ENCODE measurements around the gene CMTM3.
"Not testable (repeated sequence)": the region's sequence is repeated elsewhere in the genome, so short reads cannot be mapped to it uniquely, and the experiment has no call there.

CMTM3 gene

GRCh38 chr16:66610111-66610820, 5.8 kb downstream of the CMTM3 start:
- CTCF ChIA-PET: interaction anchor here (0.6 to 4.2 kb wide), 3 partner anchors 53 to 257 kb away, joined by 3 to 13 read pairs (median 5); no protein-coding TSS in a partner anchor
- Histone ChIP-seq H3K36me3 (ENCODE audit: control insufficient read depth in 2 of 2, insufficient read depth in 1 of 2, low read length in 2 of 2) (peaks cover 5 to 65% of the 10 kb centered on the region in 2 experiments; a peak in 2 of 3 replicates), H3K9me3 (ENCODE audit: control insufficient read depth, insufficient read depth, low read depth, low read length) (no peaks in the 10 kb centered on the region), H3K4me3 (ENCODE audit: low read depth, low read length) (no peak overlapping the region), H3K27ac (ENCODE audit: extremely low read depth, low read depth, low read length) (no peak overlapping the region), H3K4me1 (ENCODE audit: control insufficient read depth, insufficient read depth, low read length) (no peaks in the 10 kb centered on the region)
- TF ChIP-seq ZNF121 (tag by site-specific recombination; IDR thresholded peaks at IDR 0.05) (no peak), ZNF610 (tag by site-specific recombination; IDR thresholded peaks at IDR 0.05; ENCODE audit: borderline replicate concordance) (no peak), ZNF555 (tag by site-specific recombination; conservative IDR thresholded peaks at IDR 0.05) (no peak)
- POLR2A ChIA-PET: interaction anchor here (0.6 kb wide), 1 partner anchor 258 kb away, joined by 3 read pairs; no protein-coding TSS in a partner anchor

DNA sequence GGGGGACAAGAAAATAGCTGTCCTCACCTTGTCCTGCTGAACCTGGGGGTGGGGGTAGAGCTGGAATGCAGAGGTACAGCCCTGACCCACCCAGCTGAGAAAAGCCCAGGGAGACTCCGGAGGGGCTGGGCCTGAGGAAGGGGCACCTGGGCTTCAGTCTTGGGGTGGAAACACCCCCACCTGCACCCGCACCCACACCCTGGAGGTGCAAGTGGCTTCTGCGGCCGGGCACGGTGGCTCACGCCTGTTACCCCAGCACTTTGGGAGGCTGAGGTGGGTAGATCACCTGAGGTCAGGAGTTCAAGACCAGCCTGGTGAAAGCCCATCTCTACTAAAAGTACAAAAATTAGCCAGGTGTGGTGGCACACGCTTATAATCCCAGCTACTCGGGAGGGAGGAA, 7.4 kb downstream of the CMTM3 start:
- H3K27ac ChIP-seq (ENCODE audit: extremely low read depth, low read depth, low read length); H3K4me3 ChIP-seq (ENCODE audit: low read depth, low read length); H3K4me1 ChIP-seq (ENCODE audit: control insufficient read depth, insufficient read depth, low read length); POLR2A ChIA-PET; H3K9me3 ChIP-seq (ENCODE audit: control insufficient read depth, insufficient read depth, low read depth, low read length): not testable (repeated sequence)
- CTCF ChIA-PET: interaction anchor here (0.6 to 0.7 kb wide), 2 partner anchors 41 to 117 kb away, joined by 3 read pairs; no protein-coding TSS in a partner anchor
- H3K36me3 ChIP-seq (ENCODE audit: control insufficient read depth in 2 of 2, insufficient read depth in 1 of 2, low read length in 2 of 2): peaks cover 5 to 77% of the 10 kb centered on the region in 2 experiments; a peak in 2 of 3 replicates

DNA sequence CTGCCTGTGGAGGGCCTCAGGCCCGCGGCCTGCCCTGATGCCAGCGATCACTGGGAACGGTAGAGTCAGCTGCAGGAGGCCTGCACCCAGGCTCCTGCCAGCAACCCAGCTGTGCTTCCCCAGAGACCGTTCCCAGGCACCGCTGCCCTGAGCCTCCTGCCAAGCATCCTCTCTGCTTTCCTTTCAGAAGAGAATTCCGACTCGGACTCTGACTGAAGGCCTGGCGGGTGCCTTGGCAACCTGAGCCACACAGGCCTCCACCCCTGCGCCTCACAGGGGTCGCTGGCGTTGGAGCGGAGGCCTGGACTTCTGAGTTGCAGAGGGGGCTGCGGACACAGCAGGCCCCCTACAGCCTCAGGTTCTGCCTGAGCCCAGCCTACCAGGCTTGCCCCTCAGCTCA, 7.9 kb downstream of the CMTM3 start:
- H3K27ac ChIP-seq (ENCODE audit: extremely low read depth, low read depth, low read length): no peak overlapping the region
- CTCF ChIA-PET: interaction anchor here (0.6 to 1.0 kb wide), 2 partner anchors 41 to 206 kb away, joined by 3 read pairs; no protein-coding TSS in a partner anchor
- H3K4me1 ChIP-seq (ENCODE audit: control insufficient read depth, insufficient read depth, low read length): no peaks in the 10 kb centered on the region; the same call in 1 of the 2 replicates
- no peak overlapping the region for H3K4me3 ChIP-seq (ENCODE audit: low read depth, low read length)
- TF ChIP-seq ZNF600 (tag by site-specific recombination; IDR thresholded peaks at IDR 0.05) (0 out of 2 replicates have a peak, but pooled peaks have one; percentile 14), ZIC2 (tag by site-specific recombination; IDR thresholded peaks at IDR 0.05) (peak; percentile 42), ZNF140 (tag by site-specific recombination; IDR thresholded peaks at IDR 0.05) (no peak), RBAK (tag by site-specific recombination; IDR thresholded peaks at IDR 0.05) (no peak), ZNF501 (tag by site-specific recombination; IDR thresholded peaks at IDR 0.05) (no peak)
- TF ChIP-seq, protein P1, sequence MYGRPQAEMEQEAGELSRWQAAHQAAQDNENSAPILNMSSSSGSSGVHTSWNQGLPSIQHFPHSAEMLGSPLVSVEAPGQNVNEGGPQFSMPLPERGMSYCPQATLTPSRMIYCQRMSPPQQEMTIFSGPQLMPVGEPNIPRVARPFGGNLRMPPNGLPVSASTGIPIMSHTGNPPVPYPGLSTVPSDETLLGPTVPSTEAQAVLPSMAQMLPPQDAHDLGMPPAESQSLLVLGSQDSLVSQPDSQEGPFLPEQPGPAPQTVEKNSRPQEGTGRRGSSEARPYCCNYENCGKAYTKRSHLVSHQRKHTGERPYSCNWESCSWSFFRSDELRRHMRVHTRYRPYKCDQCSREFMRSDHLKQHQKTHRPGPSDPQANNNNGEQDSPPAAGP (tag by site-specific recombination; IDR thresholded peaks at IDR 0.05): no peak
- no peaks in the 10 kb centered on the region for H3K9me3 ChIP-seq (ENCODE audit: control insufficient read depth, insufficient read depth, low read depth, low read length)
- POLR2A ChIA-PET: no interaction called here
- H3K36me3 ChIP-seq (ENCODE audit: control insufficient read depth in 2 of 2, insufficient read depth in 1 of 2, low read length in 2 of 2): peaks cover 5 to 77% of the 10 kb centered on the region in 2 experiments; a peak in 2 of 3 replicates

DNA sequence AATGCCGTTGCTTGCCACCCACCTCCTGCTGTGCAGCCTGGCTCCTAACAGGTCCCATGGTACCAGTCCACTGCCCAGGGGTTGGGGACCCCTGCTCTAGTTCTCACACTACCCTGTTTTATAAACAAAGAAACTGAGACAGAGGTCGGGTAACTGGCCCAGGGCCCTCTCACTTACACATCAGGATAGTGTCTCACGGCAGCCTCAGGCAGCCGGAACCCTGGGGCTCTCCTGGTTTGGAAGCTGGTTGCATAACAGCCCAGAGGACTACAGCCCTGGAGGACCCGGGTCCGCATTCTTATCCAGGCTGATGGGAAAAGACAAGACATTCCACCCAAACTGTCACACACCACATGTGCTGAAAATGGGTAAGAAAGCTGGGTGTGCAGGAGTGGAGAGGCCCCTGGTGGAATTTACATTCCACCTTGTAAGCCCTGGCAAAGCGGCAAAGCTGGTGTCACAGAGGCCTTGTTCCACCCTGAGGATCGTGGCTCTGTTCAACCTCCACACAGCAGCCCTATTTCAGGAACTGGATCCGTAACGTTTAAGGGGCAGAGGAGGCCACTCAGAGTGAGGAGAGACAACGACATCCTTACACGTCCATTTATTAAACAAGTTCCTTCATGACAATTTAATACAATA, 9.8 kb downstream of the CMTM3 start:
- POLR2A ChIA-PET: no interaction called here
- Histone ChIP-seq H3K4me3 (ENCODE audit: low read depth, low read length) (no peak overlapping the region), H3K9me3 (ENCODE audit: control insufficient read depth, insufficient read depth, low read depth, low read length) (no peaks in the 10 kb centered on the region), H3K27ac (ENCODE audit: extremely low read depth, low read depth, low read length) (no peak overlapping the region), H3K4me1 (ENCODE audit: control insufficient read depth, insufficient read depth, low read length) (peaks cover 3% of the 10 kb centered on the region), H3K36me3 (ENCODE audit: control insufficient read depth in 2 of 2, insufficient read depth in 1 of 2, low read length in 2 of 2) (peaks cover 5 to 84% of the 10 kb centered on the region in 2 experiments; a peak in 2 of 3 replicates)
- TF ChIP-seq, protein P2, sequence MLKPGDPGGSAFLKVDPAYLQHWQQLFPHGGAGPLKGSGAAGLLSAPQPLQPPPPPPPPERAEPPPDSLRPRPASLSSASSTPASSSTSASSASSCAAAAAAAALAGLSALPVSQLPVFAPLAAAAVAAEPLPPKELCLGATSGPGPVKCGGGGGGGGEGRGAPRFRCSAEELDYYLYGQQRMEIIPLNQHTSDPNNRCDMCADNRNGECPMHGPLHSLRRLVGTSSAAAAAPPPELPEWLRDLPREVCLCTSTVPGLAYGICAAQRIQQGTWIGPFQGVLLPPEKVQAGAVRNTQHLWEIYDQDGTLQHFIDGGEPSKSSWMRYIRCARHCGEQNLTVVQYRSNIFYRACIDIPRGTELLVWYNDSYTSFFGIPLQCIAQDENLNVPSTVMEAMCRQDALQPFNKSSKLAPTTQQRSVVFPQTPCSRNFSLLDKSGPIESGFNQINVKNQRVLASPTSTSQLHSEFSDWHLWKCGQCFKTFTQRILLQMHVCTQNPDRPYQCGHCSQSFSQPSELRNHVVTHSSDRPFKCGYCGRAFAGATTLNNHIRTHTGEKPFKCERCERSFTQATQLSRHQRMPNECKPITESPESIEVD (tag by site-specific recombination; IDR thresholded peaks at IDR 0.05): no peak
- TF ChIP-seq ZNF221 (tag by site-specific recombination; IDR thresholded peaks at IDR 0.05; ENCODE audit: borderline replicate concordance) (no peak), ZNF777 (tag by site-specific recombination; IDR thresholded peaks at IDR 0.05; ENCODE audit: borderline replicate concordance) (no peak), ZNF600 (tag by site-specific recombination; IDR thresholded peaks at IDR 0.05) (0 out of 2 replicates have a peak, but pooled peaks have one; percentile 36), ZNF621 (tag by site-specific recombination; IDR thresholded peaks at IDR 0.05) (no peak)
- CTCF ChIA-PET: interaction anchor here (1.0 kb wide), 1 partner anchor 46 kb away, joined by 3 read pairs; no protein-coding TSS in a partner anchor

Measured in HEK293 (cell line).